GM06990 (cell line): ENCODE measurements around the gene ITGAE.
A peak's percentile ranks its signal among the peaks of the same experiment; 100 is the strongest.

ENCODE experiments used
- DNase-seq: peaks from one replicate; pipeline ENCODE4 v3.0.0-alpha.2; 2011; ENCODE audit not compliant: insufficient read length; ENCODE audit errors: extremely low read depth
- H3K27me3 ChIP-seq: replicated peaks from 2 replicates; pipeline ENCODE4 v1.6.0; 2011; ENCODE audit warnings: low read length; ENCODE audit not compliant: control insufficient read depth, insufficient read depth
- H3K36me3 ChIP-seq: 2 replicates; pipeline ENCODE4 v1.5.1; 2011; ENCODE audit warnings: low read length; ENCODE audit not compliant: control insufficient read depth, insufficient read depth
- H3K4me3 ChIP-seq: replicated peaks from 2 replicates; pipeline ENCODE4 v1.5.1; 2011; ENCODE audit warnings: low read depth, mild to moderate bottlenecking, control low read depth, low read length
- CTCF ChIP-seq: IDR thresholded peaks from 2 replicates; pipeline ENCODE4 v1.5.1; 2011; ENCODE audit warnings: low read length, control low read depth, mild to moderate bottlenecking, inconsistent platforms; ENCODE audit not compliant: insufficient read depth, poor library complexity, severe bottlenecking

ITGAE gene

GRCh38 chr17:3723188-3723555 is 77.8 kb downstream of the ITGAE start:
- peaks cover 9% of the 10 kb centered on the region for H3K36me3 ChIP-seq
- peak overlapping the region; percentile 97 for H3K4me3 ChIP-seq
- no peaks in the 10 kb centered on the region for H3K27me3 ChIP-seq
- no peak for DNase-seq
- no peak for TF ChIP-seq CTCF

GRCh38 chr17:3722716-3723115 is 78.3 kb downstream of the ITGAE start:
- Histone ChIP-seq H3K4me3 (peak overlapping the region; percentile 97), H3K36me3 (peaks cover 8% of the 10 kb centered on the region), H3K27me3 (no peaks in the 10 kb centered on the region)
- TF ChIP-seq CTCF = no peak
- no peak for DNase-seq

- TF ChIP-seq CTCF = no peak
- DNase-seq = no peak
- Histone ChIP-seq H3K4me3 (no peak overlapping the region), H3K36me3 (peaks cover 9% of the 10 kb centered on the region), H3K27me3 (no peaks in the 10 kb centered on the region)
Measured at GRCh38 chr17:3719265-3719664, 81.7 kb downstream of the ITGAE start.

GRCh38 chr17:3718201-3718600 is 82.8 kb downstream of the ITGAE start:
- Histone ChIP-seq H3K4me3 (no peak overlapping the region), H3K27me3 (no peaks in the 10 kb centered on the region), H3K36me3 (peaks cover 9% of the 10 kb centered on the region)
- TF ChIP-seq CTCF = no peak
- DNase-seq = no peak

- peaks cover 9% of the 10 kb centered on the region for H3K36me3 ChIP-seq
- no peak for DNase-seq
Measured at GRCh38 chr17:3715296-3715695, 85.7 kb downstream of the ITGAE start.

More at GRCh38 chr17:3715296-3715695, 85.7 kb downstream of the ITGAE start:
- Histone ChIP-seq H3K27me3 (no peaks in the 10 kb centered on the region), H3K4me3 (no peak overlapping the region)
- no peak for TF ChIP-seq CTCF
